HepG2 (cell line): Measurements from ENCODE around the gene PALM. TPM values are rescaled to one million over a fixed set of nuclear protein-coding genes. Genes with fewer than 3 reads are reported as not detected.
A peak's percentile ranks its signal among the peaks of the same experiment; 100 is the strongest.

ENCODE experiments used
- SIN3B ChIP-seq: fragments of 150-350 bp; IDR thresholded peaks from 2 replicates; pipeline ENCODE4 v1.6.1; 2014; ENCODE audit warnings: low read length
- WIZ ChIP-seq: sonication (generic); formaldehyde crosslinking; IDR thresholded peaks from 2 replicates; pipeline ENCODE4 v1.5.1; 2020; ENCODE audit warnings: mild to moderate bottlenecking, missing genetic modification reagents
- ZNF432 ChIP-seq: sonication (generic); formaldehyde crosslinking; IDR thresholded peaks from 2 replicates; pipeline ENCODE4 v1.5.0; 2020; ENCODE audit warnings: missing genetic modification reagents, mild to moderate bottlenecking, borderline replicate concordance
- ZNF468 ChIP-seq: sonication (generic); formaldehyde crosslinking; IDR thresholded peaks from 2 replicates; pipeline ENCODE4 v1.8.0; 2022; ENCODE audit warnings: mild to moderate bottlenecking, moderate library complexity, missing genetic modification reagents
- polyA plus RNA-seq, 8 experiments: library from polyadenylated mRNA; depleted of rRNA in 3 of 8; stranded (reverse) in 7 of 8; unstranded in 1 of 8; fragments of >200 nt; fragmentation: Illumina TruSeq in 4 of 8; extraction: Trizol in 4 of 8; gene quantifications; 2 replicates each; pipeline versions ENCODE4 v1.2.1 to v1.2.3, GENCODE V29; 2011 to 2016; ENCODE audit warnings: low read depth in 4 of 8, missing spikeins in 1 of 8, mixed read lengths in 1 of 8; ENCODE audit not compliant: insufficient read depth in 1 of 8
- total RNA-seq, 5 experiments: library from RNA; depleted of rRNA; stranded (reverse); fragments of >200 nt; fragmentation: Illumina TruSeq; extraction: Trizol; gene quantifications; 2 replicates each; pipeline ENCODE4 v1.2.3, GENCODE V29; 2016; ENCODE audit warnings: low read depth in 1 of 5
- TF ChIP-seq, protein P1 (sequence below): sonication (generic); formaldehyde crosslinking; IDR thresholded peaks from 2 replicates; pipeline ENCODE4 v1.4.0; 2020; ENCODE audit warnings: mild to moderate bottlenecking, missing genetic modification reagents
- TF ChIP-seq, protein P2 (sequence below): sonication (generic); formaldehyde crosslinking; IDR thresholded peaks from 2 replicates; pipeline ENCODE4 v1.9.0; 2021; ENCODE audit warnings: missing genetic modification reagents, mild to moderate bottlenecking, borderline replicate concordance
- TF ChIP-seq, protein P3 (sequence below), 2 experiments: fragments of 450-650 bp in 1 of 2; sonication (generic) in 1 of 2; formaldehyde crosslinking in 1 of 2; IDR thresholded peaks; 2 replicates each; pipeline versions ENCODE4 v1.6.1 to v1.8.0; 2016 to 2022; ENCODE audit warnings: antibody characterized with exemption in 1 of 2, mild to moderate bottlenecking in 1 of 2, missing genetic modification reagents in 1 of 2

The PALM gene
- total and polyA plus RNA-seq, 2 of the 13 experiments (the other 11 are each of a cell fraction or from before 2014, with no cell fraction given) = 4.0 to 9.7 TPM

DNA sequence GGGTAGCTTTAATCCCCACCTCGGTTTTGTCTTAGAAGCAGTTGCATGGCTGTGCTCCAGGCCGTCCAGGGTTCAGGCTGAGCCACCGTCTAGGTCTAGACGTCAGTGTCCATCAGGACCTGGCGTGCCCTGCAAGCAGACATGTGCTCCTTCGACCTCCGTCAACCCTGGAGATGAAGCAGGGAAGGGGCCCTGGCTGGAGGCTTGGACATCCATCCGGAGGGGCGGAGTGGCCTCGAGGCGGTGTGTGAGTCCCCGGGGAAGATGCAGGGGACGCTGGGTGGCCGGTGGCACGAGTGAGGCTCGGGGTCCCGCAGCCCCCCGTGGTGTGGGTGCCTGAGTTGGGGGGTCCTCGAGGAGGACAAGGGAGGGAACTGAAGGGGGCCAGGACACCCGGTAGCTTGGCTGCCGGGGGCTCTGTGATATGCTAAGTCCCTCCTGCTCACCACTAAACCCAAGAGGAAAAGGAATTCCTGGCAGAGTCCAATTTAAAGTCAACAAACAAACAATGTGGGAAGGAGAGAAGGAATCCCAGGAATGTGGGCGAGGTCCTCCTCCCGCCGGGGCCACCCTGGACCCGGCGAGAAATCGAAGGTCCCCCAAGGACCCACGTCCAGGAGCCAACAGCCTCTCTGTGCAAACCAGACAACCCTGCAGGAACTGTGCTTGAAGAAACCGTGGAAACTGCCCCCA is 73.6 kb downstream of the PALM start (continued):
- TF ChIP-seq, protein P1, sequence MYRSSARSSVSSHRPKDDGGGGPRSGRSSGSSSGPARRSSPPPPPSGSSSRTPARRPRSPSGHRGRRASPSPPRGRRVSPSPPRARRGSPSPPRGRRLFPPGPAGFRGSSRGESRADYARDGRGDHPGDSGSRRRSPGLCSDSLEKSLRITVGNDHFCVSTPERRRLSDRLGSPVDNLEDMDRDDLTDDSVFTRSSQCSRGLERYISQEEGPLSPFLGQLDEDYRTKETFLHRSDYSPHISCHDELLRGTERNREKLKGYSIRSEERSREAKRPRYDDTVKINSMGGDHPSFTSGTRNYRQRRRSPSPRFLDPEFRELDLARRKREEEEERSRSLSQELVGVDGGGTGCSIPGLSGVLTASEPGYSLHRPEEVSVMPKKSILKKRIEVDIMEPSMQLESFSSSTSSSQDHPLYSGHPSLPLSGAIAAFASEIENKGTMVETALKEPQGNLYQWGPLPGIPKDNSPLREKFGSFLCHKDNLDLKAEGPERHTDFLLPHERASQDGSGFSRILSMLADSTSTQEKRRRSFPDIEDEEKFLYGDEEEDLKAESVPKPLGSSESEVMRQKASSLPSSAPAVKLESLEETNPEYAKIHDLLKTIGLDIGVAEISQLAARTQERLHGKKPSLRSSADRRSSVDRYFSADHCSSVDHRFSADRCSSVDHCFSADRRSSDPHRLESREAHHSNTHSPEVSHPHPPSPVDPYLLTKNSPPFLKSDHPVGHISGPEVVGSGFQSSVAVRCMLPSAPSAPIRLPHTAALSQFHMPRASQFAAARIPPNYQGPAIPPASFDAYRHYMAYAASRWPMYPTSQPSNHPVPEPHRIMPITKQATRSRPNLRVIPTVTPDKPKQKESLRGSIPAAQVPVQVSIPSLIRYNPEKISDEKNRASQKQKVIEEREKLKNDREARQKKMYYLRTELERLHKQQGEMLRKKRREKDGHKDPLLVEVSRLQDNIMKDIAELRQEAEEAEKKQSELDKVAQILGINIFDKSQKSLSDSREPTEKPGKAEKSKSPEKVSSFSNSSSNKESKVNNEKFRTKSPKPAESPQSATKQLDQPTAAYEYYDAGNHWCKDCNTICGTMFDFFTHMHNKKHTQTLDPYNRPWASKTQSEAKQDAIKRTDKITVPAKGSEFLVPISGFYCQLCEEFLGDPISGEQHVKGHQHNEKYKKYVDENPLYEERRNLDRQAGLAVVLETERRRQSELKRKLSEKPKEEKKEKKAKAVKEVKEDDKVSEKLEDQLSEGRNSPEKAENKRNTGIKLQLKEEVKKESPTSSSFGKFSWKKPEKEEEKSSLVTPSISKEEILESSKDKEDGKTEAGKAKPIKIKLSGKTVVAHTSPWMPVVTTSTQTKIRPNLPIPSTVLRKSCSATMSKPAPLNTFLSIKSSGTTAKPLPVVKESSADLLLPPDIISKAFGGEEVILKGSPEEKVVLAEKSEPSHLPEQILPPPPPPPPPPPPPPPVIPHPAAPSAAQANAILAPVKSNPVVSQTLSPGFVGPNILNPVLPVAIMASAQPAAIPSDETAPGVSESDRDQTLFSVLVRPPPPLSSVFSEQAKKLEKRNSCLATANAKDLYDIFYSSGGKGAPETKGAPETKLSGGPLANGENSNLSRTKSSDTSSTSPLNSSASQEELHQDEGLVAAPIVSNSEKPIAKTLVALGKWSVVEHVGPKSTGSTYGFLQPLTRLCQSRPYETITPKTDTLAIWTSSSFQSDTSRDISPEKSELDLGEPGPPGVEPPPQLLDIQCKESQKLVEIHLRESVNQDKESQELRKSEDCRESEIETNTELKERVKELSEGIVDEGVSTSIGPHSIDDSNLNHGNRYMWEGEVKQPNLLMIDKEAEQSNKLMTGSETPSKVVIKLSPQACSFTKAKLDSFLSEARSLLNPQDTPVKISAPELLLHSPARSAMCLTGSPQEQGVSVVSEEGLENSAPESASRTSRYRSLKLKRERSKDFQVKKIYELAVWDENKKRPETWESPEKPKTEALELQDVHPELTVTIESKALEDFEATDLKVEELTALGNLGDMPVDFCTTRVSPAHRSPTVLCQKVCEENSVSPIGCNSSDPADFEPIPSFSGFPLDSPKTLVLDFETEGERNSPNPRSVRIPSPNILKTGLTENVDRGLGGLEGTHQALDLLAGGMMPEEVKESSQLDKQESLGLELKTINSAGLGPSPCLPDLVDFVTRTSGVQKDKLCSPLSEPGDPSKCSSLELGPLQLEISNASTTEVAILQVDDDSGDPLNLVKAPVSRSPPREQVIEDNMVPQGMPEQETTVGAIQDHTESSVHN (CRISPR knock-in tag) = no peak
- TF ChIP-seq ZNF468 (CRISPR knock-in tag) = no peak
- no peak for TF ChIP-seq WIZ (CRISPR knock-in tag)
- TF ChIP-seq, protein P2, sequence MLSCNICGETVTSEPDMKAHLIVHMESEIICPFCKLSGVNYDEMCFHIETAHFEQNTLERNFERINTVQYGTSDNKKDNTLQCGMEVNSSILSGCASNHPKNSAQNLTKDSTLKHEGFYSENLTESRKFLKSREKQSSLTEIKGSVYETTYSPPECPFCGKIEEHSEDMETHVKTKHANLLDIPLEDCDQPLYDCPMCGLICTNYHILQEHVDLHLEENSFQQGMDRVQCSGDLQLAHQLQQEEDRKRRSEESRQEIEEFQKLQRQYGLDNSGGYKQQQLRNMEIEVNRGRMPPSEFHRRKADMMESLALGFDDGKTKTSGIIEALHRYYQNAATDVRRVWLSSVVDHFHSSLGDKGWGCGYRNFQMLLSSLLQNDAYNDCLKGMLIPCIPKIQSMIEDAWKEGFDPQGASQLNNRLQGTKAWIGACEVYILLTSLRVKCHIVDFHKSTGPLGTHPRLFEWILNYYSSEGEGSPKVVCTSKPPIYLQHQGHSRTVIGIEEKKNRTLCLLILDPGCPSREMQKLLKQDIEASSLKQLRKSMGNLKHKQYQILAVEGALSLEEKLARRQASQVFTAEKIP (CRISPR knock-in tag) = no peak
- TF ChIP-seq ZNF432 (CRISPR knock-in tag) = no peak
- TF ChIP-seq, protein P3, sequence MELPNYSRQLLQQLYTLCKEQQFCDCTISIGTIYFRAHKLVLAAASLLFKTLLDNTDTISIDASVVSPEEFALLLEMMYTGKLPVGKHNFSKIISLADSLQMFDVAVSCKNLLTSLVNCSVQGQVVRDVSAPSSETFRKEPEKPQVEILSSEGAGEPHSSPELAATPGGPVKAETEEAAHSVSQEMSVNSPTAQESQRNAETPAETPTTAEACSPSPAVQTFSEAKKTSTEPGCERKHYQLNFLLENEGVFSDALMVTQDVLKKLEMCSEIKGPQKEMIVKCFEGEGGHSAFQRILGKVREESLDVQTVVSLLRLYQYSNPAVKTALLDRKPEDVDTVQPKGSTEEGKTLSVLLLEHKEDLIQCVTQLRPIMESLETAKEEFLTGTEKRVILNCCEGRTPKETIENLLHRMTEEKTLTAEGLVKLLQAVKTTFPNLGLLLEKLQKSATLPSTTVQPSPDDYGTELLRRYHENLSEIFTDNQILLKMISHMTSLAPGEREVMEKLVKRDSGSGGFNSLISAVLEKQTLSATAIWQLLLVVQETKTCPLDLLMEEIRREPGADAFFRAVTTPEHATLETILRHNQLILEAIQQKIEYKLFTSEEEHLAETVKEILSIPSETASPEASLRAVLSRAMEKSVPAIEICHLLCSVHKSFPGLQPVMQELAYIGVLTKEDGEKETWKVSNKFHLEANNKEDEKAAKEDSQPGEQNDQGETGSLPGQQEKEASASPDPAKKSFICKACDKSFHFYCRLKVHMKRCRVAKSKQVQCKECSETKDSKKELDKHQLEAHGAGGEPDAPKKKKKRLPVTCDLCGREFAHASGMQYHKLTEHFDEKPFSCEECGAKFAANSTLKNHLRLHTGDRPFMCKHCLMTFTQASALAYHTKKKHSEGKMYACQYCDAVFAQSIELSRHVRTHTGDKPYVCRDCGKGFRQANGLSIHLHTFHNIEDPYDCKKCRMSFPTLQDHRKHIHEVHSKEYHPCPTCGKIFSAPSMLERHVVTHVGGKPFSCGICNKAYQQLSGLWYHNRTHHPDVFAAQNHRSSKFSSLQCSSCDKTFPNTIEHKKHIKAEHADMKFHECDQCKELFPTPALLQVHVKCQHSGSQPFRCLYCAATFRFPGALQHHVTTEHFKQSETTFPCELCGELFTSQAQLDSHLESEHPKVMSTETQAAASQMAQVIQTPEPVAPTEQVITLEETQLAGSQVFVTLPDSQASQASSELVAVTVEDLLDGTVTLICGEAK (IDR thresholded peaks at IDR 0.05) = no peak
- TF ChIP-seq, protein P3 (CRISPR knock-in tag; IDR thresholded peaks at IDR 0.05) = peak; percentile 66
- no peak for TF ChIP-seq SIN3B
